C4-2B (cell line): ENCODE results near the gene PACSIN2.

Source experiments
- ZFX ChIP-seq: fragments of 450-650 bp; IDR thresholded peaks from 2 replicates; pipeline ENCODE4 v1.6.1; 2017
- TF ChIP-seq, protein P1 (sequence below): fragments of 450-650 bp; conservative IDR thresholded peaks from 2 replicates; pipeline ENCODE4 v1.5.1; 2017; ENCODE audit warnings: mild to moderate bottlenecking

DNA sequence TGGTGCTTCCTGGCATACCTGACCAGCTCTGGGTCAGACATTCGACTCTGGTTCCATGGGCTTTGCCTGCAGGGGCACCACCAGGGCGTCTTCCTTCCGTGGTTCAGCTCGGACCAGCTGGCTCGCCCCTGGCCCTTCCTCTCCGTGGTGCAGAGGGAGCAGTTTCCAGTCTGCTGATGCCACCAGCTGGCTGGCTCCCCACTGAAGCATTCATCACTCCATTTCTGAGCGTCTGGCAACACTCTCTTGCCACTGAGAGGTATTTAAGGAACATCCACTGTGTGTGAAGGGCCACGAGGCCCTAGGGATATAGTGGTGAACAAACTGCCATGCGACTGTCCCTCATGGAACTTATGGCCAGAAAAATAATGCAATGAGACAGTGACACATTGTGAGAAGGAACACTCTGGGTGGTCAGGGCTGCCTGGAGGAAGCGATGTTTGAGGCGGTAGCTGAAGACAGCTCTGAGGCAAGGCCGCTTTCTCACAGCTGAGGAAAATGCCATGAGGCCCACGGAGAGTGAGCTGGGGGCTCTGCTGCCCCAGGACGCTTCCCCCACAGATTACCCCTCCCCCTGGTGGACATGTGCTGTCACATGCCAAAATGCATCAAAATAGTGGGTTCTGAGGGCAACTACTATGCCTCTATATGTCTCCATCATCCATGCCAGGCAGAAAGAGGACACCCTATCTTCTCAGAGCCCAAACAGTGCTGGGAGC, 113.0 kb downstream of the PACSIN2 start:
- TF ChIP-seq, protein P1, sequence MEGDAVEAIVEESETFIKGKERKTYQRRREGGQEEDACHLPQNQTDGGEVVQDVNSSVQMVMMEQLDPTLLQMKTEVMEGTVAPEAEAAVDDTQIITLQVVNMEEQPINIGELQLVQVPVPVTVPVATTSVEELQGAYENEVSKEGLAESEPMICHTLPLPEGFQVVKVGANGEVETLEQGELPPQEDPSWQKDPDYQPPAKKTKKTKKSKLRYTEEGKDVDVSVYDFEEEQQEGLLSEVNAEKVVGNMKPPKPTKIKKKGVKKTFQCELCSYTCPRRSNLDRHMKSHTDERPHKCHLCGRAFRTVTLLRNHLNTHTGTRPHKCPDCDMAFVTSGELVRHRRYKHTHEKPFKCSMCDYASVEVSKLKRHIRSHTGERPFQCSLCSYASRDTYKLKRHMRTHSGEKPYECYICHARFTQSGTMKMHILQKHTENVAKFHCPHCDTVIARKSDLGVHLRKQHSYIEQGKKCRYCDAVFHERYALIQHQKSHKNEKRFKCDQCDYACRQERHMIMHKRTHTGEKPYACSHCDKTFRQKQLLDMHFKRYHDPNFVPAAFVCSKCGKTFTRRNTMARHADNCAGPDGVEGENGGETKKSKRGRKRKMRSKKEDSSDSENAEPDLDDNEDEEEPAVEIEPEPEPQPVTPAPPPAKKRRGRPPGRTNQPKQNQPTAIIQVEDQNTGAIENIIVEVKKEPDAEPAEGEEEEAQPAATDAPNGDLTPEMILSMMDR = no peak
- TF ChIP-seq ZFX = no peak
